ENCODE measurements around the gene PTGS1.
"Not testable (repeated sequence)": the region's sequence is repeated elsewhere in the genome, so short reads cannot be mapped to it uniquely, and the experiment has no call there.

GRCh38 chr9:122414108-122414507 is 43.3 kb downstream of the PTGS1 start:
- TF ChIP-seq RAD21 (IDR thresholded peaks at IDR 0.05); YY1 (IDR thresholded peaks at IDR 0.05); MAX (IDR thresholded peaks at IDR 0.05); JUND (IDR thresholded peaks at IDR 0.05); GABPA (IDR thresholded peaks at IDR 0.05 in 1 of 2, conservative IDR thresholded peaks at IDR 0.05 in 1 of 2); ZBTB33 (IDR thresholded peaks at IDR 0.05); REST (IDR thresholded peaks at IDR 0.05); ATF3 (IDR thresholded peaks at IDR 0.05): not testable (repeated sequence)
- TF ChIP-seq, protein P1, sequence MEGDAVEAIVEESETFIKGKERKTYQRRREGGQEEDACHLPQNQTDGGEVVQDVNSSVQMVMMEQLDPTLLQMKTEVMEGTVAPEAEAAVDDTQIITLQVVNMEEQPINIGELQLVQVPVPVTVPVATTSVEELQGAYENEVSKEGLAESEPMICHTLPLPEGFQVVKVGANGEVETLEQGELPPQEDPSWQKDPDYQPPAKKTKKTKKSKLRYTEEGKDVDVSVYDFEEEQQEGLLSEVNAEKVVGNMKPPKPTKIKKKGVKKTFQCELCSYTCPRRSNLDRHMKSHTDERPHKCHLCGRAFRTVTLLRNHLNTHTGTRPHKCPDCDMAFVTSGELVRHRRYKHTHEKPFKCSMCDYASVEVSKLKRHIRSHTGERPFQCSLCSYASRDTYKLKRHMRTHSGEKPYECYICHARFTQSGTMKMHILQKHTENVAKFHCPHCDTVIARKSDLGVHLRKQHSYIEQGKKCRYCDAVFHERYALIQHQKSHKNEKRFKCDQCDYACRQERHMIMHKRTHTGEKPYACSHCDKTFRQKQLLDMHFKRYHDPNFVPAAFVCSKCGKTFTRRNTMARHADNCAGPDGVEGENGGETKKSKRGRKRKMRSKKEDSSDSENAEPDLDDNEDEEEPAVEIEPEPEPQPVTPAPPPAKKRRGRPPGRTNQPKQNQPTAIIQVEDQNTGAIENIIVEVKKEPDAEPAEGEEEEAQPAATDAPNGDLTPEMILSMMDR (IDR thresholded peaks at IDR 0.05; ENCODE audit: low read depth, low read length, missing input control): not testable (repeated sequence)
